NCI-H69 (cell line): ENCODE data around the gene ZNF691.
"Not testable (repeated sequence)": the region's sequence is repeated elsewhere in the genome, so short reads cannot be mapped to it uniquely, and the experiment has no call there.

ENCODE experiments used
- DNase-seq: peaks from one replicate; lab custom pipeline; 2025; lab: John Stamatoyannopoulos, UW

Gene ZNF691

GRCh38 chr1:42859366-42859765, 13.0 kb downstream of the ZNF691 start:
- not testable (repeated sequence) for DNase-seq

- no peak for DNase-seq
Measured at GRCh38 chr1:42860339-42861013, 14.1 kb downstream of the ZNF691 start.

GRCh38 chr1:42861014-42861399, 14.6 kb downstream of the ZNF691 start:
- no peak for DNase-seq

- no peak for DNase-seq
Measured at GRCh38 chr1:42866549-42866948, 20.1 kb downstream of the ZNF691 start.

GRCh38 chr1:42868466-42868865, 22.1 kb downstream of the ZNF691 start:
- not testable (repeated sequence) for DNase-seq

- DNase-seq = not testable (repeated sequence)
Measured at GRCh38 chr1:42869254-42869653, 22.8 kb downstream of the ZNF691 start.

- DNase-seq = not testable (repeated sequence)
Measured at GRCh38 chr1:42869751-42870150, 23.3 kb downstream of the ZNF691 start.

- not testable (repeated sequence) for DNase-seq
Measured at GRCh38 chr1:42873108-42873507, 26.7 kb downstream of the ZNF691 start.

- DNase-seq = no peak
Measured at GRCh38 chr1:42873670-42874069, 27.3 kb downstream of the ZNF691 start.

- DNase-seq = peak; percentile 34
Measured at GRCh38 chr1:42876009-42876408, 29.6 kb downstream of the ZNF691 start.

GRCh38 chr1:42877380-42877779, 31.0 kb downstream of the ZNF691 start:
- DNase-seq = peak; percentile 8

- DNase-seq = no peak
Measured at GRCh38 chr1:42880384-42880783, 34.0 kb downstream of the ZNF691 start.

GRCh38 chr1:42886046-42886739, 39.8 kb downstream of the ZNF691 start:
- no peak for DNase-seq

- peak; percentile 26 for DNase-seq
Measured at GRCh38 chr1:42886800-42887199, 40.4 kb downstream of the ZNF691 start.

- DNase-seq = no peak
Measured at GRCh38 chr1:42887366-42887765, 41.0 kb downstream of the ZNF691 start.

- DNase-seq = no peak
Measured at GRCh38 chr1:42888013-42888633, 41.7 kb downstream of the ZNF691 start.

GRCh38 chr1:42889264-42889663, 42.9 kb downstream of the ZNF691 start:
- no peak for DNase-seq

- peak; percentile 37 for DNase-seq
Measured at GRCh38 chr1:42891465-42892138, 45.2 kb downstream of the ZNF691 start.

- not testable (repeated sequence) for DNase-seq
Measured at GRCh38 chr1:42899960-42900359, 53.5 kb downstream of the ZNF691 start.
